Epithelial cell of esophagus (primary cell): ENCODE data around the gene SPAG16.
"Not testable (repeated sequence)": the region's sequence is repeated elsewhere in the genome, so short reads cannot be mapped to it uniquely, and the experiment has no call there.

Experiments used
- DNase-seq: peaks from one replicate; pipeline ENCODE4 v3.0.0; 2010; ENCODE audit warnings: low read depth
- H3K4me3 ChIP-seq: 2 replicates; pipeline ENCODE4 v1.5.1; 2011; ENCODE audit warnings: mild to moderate bottlenecking, low read length, control low read depth
- CTCF ChIP-seq: IDR thresholded peaks from 2 replicates; pipeline ENCODE4 v1.5.1; 2011; ENCODE audit warnings: low read depth, mild to moderate bottlenecking, low read length, control low read depth, inconsistent platforms; ENCODE audit not compliant: insufficient read depth; ENCODE audit errors: missing control alignments

SPAG16 gene

GRCh38 chr2:213682276-213682675 is 398.0 kb downstream of the SPAG16 start:
- DNase-seq, result no peak
- H3K4me3 ChIP-seq, result no peak overlapping the region
- TF ChIP-seq CTCF, result no peak

GRCh38 chr2:213688133-213688532 is 403.9 kb downstream of the SPAG16 start:
- H3K4me3 ChIP-seq, result no peak overlapping the region
- DNase-seq, result no peak
- no peak for TF ChIP-seq CTCF

GRCh38 chr2:213688825-213689224 is 404.6 kb downstream of the SPAG16 start:
- not testable (repeated sequence) for H3K4me3 ChIP-seq, DNase-seq

GRCh38 chr2:213689585-213689984 is 405.3 kb downstream of the SPAG16 start:
- no peak for TF ChIP-seq CTCF
- DNase-seq, result no peak

GRCh38 chr2:213691351-213691750 is 407.1 kb downstream of the SPAG16 start:
- DNase-seq, result no peak

More at GRCh38 chr2:213689585-213689984, 405.3 kb downstream of the SPAG16 start:
- no peak overlapping the region for H3K4me3 ChIP-seq

GRCh38 chr2:213696442-213696841 is 412.2 kb downstream of the SPAG16 start:
- H3K4me3 ChIP-seq, result no peak overlapping the region
- no peak for DNase-seq
- no peak for TF ChIP-seq CTCF

More at GRCh38 chr2:213691351-213691750, 407.1 kb downstream of the SPAG16 start:
- TF ChIP-seq CTCF, result no peak
- H3K4me3 ChIP-seq, result no peak overlapping the region

GRCh38 chr2:213701365-213701764 is 417.1 kb downstream of the SPAG16 start:
- H3K4me3 ChIP-seq, DNase-seq: not testable (repeated sequence)

GRCh38 chr2:213703406-213704098 is 419.3 kb downstream of the SPAG16 start:
- DNase-seq, result no peak
- H3K4me3 ChIP-seq, result no peak overlapping the region
- TF ChIP-seq CTCF, result no peak
